Measurements from ENCODE around the gene DDX11.
"Not testable (repeated sequence)": the region's sequence is repeated elsewhere in the genome, so short reads cannot be mapped to it uniquely, and the experiment has no call there.

Gene DDX11

GRCh38 chr12:31074333-31074874, 744 bp downstream of the DDX11 start:
- peaks cover 27% of the 10 kb centered on the region for H3K79me2 ChIP-seq (ENCODE audit: insufficient read depth, low read length)

GRCh38 chr12:31076150-31076549, 2.5 kb downstream of the DDX11 start:
- Histone ChIP-seq H3K79me2 (ENCODE audit: insufficient read depth, low read length) (peaks cover 27% of the 10 kb centered on the region), H3K4me2 (ENCODE audit: low read length) (peak overlapping the region; percentile 36; the same call in 1 of the 2 replicates), H3K4me1 (ENCODE audit: insufficient read depth, low read length, severe bottlenecking) (peaks cover 23% of the 10 kb centered on the region), H3K36me3 (ENCODE audit: insufficient read depth, low read length) (peaks cover 15% of the 10 kb centered on the region)
- not testable (repeated sequence) for H3K27me3 ChIP-seq (ENCODE audit: insufficient read depth, low read length); H3K9me2 ChIP-seq (ENCODE audit: low read depth, low read length); H3K27ac ChIP-seq (ENCODE audit: low read depth, low read length, poor library complexity, severe bottlenecking); H3K4me3 ChIP-seq (ENCODE audit: low read depth, low read length, poor library complexity, severe bottlenecking); H2AFZ ChIP-seq (ENCODE audit: low read length); H4K20me1 ChIP-seq (ENCODE audit: insufficient read depth, low read length); H3K9me3 ChIP-seq (ENCODE audit: low read length); H3K9ac ChIP-seq (ENCODE audit: low read length); H3F3A ChIP-seq (ENCODE audit: insufficient read depth, low read length)

More at GRCh38 chr12:31074333-31074874, 744 bp downstream of the DDX11 start:
- H3K9me3 ChIP-seq (ENCODE audit: low read length); H3K36me3 ChIP-seq (ENCODE audit: insufficient read depth, low read length); H3F3A ChIP-seq (ENCODE audit: insufficient read depth, low read length); H4K20me1 ChIP-seq (ENCODE audit: insufficient read depth, low read length); H2AFZ ChIP-seq (ENCODE audit: low read length); H3K9me2 ChIP-seq (ENCODE audit: low read depth, low read length); H3K27me3 ChIP-seq (ENCODE audit: insufficient read depth, low read length): not testable (repeated sequence)
- peak overlapping the region; percentile 85 for H3K9ac ChIP-seq (ENCODE audit: low read length)
- peak overlapping the region; percentile 74 for H3K4me3 ChIP-seq (ENCODE audit: low read depth, low read length, poor library complexity, severe bottlenecking)
- peak overlapping the region; percentile 85 for H3K27ac ChIP-seq (ENCODE audit: low read depth, low read length, poor library complexity, severe bottlenecking)
- H3K4me1 ChIP-seq (ENCODE audit: insufficient read depth, low read length, severe bottlenecking): peaks cover 23% of the 10 kb centered on the region
- H3K4me2 ChIP-seq (ENCODE audit: low read length): peak overlapping the region; percentile 99
- peak; percentile 37; the same call in 1 of the 2 replicates for TF ChIP-seq CTCF (IDR thresholded peaks at IDR 0.05; ENCODE audit: low read length)

DNA sequence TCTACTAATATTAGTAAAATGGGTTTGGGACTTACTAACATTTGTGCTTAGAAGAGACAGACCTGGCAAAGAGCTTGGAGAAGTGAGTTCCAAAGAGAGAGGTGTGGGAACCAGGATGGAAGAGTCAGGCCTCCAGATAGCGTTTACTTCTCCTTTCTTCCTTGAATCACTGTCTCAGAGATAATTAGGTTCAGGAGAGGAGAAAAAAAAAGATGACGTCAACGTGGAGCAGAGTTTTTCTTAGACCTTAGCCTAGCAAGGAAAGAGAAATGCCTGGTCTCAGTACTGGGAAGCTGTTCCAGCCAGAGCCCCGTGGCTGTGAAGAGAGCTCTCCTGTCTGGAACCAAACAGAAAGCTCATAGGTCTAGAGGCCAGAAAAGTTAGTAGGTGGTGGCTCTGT, 3.4 kb downstream of the DDX11 start:
- not testable (repeated sequence) for H2AFZ ChIP-seq (ENCODE audit: low read length); H3K9me2 ChIP-seq (ENCODE audit: low read depth, low read length); H3K4me3 ChIP-seq (ENCODE audit: low read depth, low read length, poor library complexity, severe bottlenecking); H4K20me1 ChIP-seq (ENCODE audit: insufficient read depth, low read length); H3K9me3 ChIP-seq (ENCODE audit: low read length); H3K27me3 ChIP-seq (ENCODE audit: insufficient read depth, low read length); H3K9ac ChIP-seq (ENCODE audit: low read length); H3F3A ChIP-seq (ENCODE audit: insufficient read depth, low read length); H3K4me2 ChIP-seq (ENCODE audit: low read length); H3K27ac ChIP-seq (ENCODE audit: low read depth, low read length, poor library complexity, severe bottlenecking)
- Histone ChIP-seq H3K36me3 (ENCODE audit: insufficient read depth, low read length) (peaks cover 15% of the 10 kb centered on the region; the same call in 1 of the 2 replicates), H3K4me1 (ENCODE audit: insufficient read depth, low read length, severe bottlenecking) (peaks cover 23% of the 10 kb centered on the region), H3K79me2 (ENCODE audit: insufficient read depth, low read length) (peaks cover 27% of the 10 kb centered on the region)

- H3K9me3 ChIP-seq (ENCODE audit: low read length); H3F3A ChIP-seq (ENCODE audit: insufficient read depth, low read length); H2AFZ ChIP-seq (ENCODE audit: low read length); H3K4me2 ChIP-seq (ENCODE audit: low read length); H4K20me1 ChIP-seq (ENCODE audit: insufficient read depth, low read length); H3K4me3 ChIP-seq (ENCODE audit: low read depth, low read length, poor library complexity, severe bottlenecking); H3K27ac ChIP-seq (ENCODE audit: low read depth, low read length, poor library complexity, severe bottlenecking); H3K27me3 ChIP-seq (ENCODE audit: insufficient read depth, low read length); H3K9ac ChIP-seq (ENCODE audit: low read length); H3K9me2 ChIP-seq (ENCODE audit: low read depth, low read length): not testable (repeated sequence)
- H3K36me3 ChIP-seq (ENCODE audit: insufficient read depth, low read length): peaks cover 18% of the 10 kb centered on the region; the same call in 1 of the 2 replicates
- H3K4me1 ChIP-seq (ENCODE audit: insufficient read depth, low read length, severe bottlenecking): peaks cover 14% of the 10 kb centered on the region
- peaks cover 27% of the 10 kb centered on the region for H3K79me2 ChIP-seq (ENCODE audit: insufficient read depth, low read length)
Observed at GRCh38 chr12:31077998-31078397, 4.3 kb downstream of the DDX11 start.

DNA sequence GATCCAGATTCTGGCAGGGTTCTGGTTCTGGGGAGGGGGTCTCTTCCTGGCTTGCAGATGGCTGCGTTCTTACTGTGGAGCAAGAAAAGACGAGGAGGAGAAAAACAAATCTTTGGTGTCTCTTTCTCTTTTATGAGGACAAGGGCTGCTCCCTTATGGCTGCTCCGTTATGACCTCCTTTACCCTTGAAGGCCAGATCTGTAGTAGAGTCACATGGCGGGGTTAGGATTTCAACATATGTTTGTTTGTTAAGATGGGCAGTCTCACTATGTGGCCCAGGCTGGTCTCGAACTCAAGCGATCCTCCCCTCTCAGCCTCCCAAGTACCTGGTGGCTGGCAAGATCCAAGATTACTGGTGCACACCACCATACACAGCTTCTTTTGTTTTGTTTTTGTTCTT, 5.8 kb downstream of the DDX11 start:
- not testable (repeated sequence) for H3F3A ChIP-seq (ENCODE audit: insufficient read depth, low read length); H3K9me3 ChIP-seq (ENCODE audit: low read length); H3K9ac ChIP-seq (ENCODE audit: low read length); H3K27me3 ChIP-seq (ENCODE audit: insufficient read depth, low read length); H3K27ac ChIP-seq (ENCODE audit: low read depth, low read length, poor library complexity, severe bottlenecking); H3K4me2 ChIP-seq (ENCODE audit: low read length); H3K9me2 ChIP-seq (ENCODE audit: low read depth, low read length); H3K4me3 ChIP-seq (ENCODE audit: low read depth, low read length, poor library complexity, severe bottlenecking); H4K20me1 ChIP-seq (ENCODE audit: insufficient read depth, low read length); H2AFZ ChIP-seq (ENCODE audit: low read length)
- peaks cover 13% of the 10 kb centered on the region for H3K4me1 ChIP-seq (ENCODE audit: insufficient read depth, low read length, severe bottlenecking)
- peaks cover 25% of the 10 kb centered on the region for H3K79me2 ChIP-seq (ENCODE audit: insufficient read depth, low read length)
- peaks cover 29% of the 10 kb centered on the region for H3K36me3 ChIP-seq (ENCODE audit: insufficient read depth, low read length)

DNA sequence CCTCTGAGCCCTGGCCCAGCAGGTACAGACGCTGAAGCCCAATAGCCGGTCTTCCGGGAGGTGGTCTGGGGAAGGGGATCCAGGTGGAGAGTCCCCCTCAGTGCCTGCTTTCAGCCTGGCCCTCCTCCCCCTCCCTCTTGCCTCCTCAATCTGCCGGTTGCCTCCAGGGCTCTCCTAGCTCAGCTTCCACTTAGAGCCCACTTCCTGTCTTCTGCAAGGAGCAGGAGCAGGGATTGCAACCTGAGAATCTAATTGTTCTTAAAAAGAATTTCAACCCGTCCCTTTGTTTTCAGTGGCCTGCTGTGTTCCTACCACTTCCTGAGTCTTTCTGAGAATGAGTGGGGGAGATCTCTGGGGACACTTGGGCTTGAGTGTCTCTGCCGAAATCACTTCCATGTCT, 6.6 kb downstream of the DDX11 start:
- not testable (repeated sequence) for H4K20me1 ChIP-seq (ENCODE audit: insufficient read depth, low read length); H3F3A ChIP-seq (ENCODE audit: insufficient read depth, low read length); H3K27me3 ChIP-seq (ENCODE audit: insufficient read depth, low read length); H2AFZ ChIP-seq (ENCODE audit: low read length); H3K9me2 ChIP-seq (ENCODE audit: low read depth, low read length); H3K4me2 ChIP-seq (ENCODE audit: low read length); H3K27ac ChIP-seq (ENCODE audit: low read depth, low read length, poor library complexity, severe bottlenecking); H3K9ac ChIP-seq (ENCODE audit: low read length); H3K9me3 ChIP-seq (ENCODE audit: low read length); H3K4me3 ChIP-seq (ENCODE audit: low read depth, low read length, poor library complexity, severe bottlenecking)
- H3K4me1 ChIP-seq (ENCODE audit: insufficient read depth, low read length, severe bottlenecking): peaks cover 12% of the 10 kb centered on the region
- H3K36me3 ChIP-seq (ENCODE audit: insufficient read depth, low read length): peaks cover 37% of the 10 kb centered on the region
- H3K79me2 ChIP-seq (ENCODE audit: insufficient read depth, low read length): peaks cover 17% of the 10 kb centered on the region

DNA sequence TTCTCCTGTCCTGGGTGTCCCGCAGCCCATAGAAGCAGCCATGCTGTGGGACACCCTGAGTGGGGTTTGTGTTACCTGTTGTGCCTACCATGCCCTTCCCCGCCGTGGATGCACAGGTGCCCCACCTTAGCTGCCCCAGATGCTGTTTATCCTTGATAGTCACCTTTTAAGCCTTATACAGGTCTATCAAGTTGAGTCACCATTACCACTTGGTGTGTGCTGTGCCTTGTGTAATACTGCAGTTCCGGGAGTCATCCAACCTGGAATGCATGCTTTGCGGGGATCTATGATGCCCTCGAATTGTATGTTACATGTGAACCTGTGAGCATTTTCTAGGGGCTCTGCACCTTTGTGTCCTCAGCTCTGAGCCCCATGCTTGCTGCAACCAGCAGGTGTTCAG, 7.6 kb downstream of the DDX11 start:
- not testable (repeated sequence) for H2AFZ ChIP-seq (ENCODE audit: low read length); H3K4me2 ChIP-seq (ENCODE audit: low read length); H3K4me3 ChIP-seq (ENCODE audit: low read depth, low read length, poor library complexity, severe bottlenecking); H3K9me3 ChIP-seq (ENCODE audit: low read length); H3K27ac ChIP-seq (ENCODE audit: low read depth, low read length, poor library complexity, severe bottlenecking); H3K27me3 ChIP-seq (ENCODE audit: insufficient read depth, low read length); H3F3A ChIP-seq (ENCODE audit: insufficient read depth, low read length); H3K4me1 ChIP-seq (ENCODE audit: insufficient read depth, low read length, severe bottlenecking); H4K20me1 ChIP-seq (ENCODE audit: insufficient read depth, low read length); H3K79me2 ChIP-seq (ENCODE audit: insufficient read depth, low read length); H3K9me2 ChIP-seq (ENCODE audit: low read depth, low read length); H3K9ac ChIP-seq (ENCODE audit: low read length)
- peaks cover 42% of the 10 kb centered on the region for H3K36me3 ChIP-seq (ENCODE audit: insufficient read depth, low read length)

Measured in OCI-LY1 (cell line).